Activated naive CD8-positive, alpha-beta T cell treated with anti-CD3 and anti-CD28 coated beads, Interleukin-2, amount 10 ng/mL, durations not matched to agents 7 days and 5 days (primary cell): ENCODE results near the gene HDHD5. TPM values are rescaled to one million over a fixed set of nuclear protein-coding genes. Genes with fewer than 3 reads are reported as not detected.

Experiments used
- ATAC-seq: fragments of 150-1000 bp; cut with Tn5 transposase; one replicate; pipeline ENCODE4 v1.10.0; 2021; ENCODE audit warnings: low read depth, moderate library complexity
- POLR2A ChIA-PET: fragments of 350-600 bp; sonication (Branson Sonifier 250); formaldehyde crosslinking; loops from one replicate; lab custom pipeline; 2021; ENCODE audit warnings: antibody characterized with exemption; lab: Charles Lee
- DNase-seq: peaks from one replicate; pipeline ENCODE4 v3.0.0; 2021
- H3K27ac Mint-ChIP-seq: one replicate; pipeline ENCODE4 v1.8.0; 2022; ENCODE audit warnings: mild to moderate bottlenecking, mixed read lengths
- H3K27me3 Mint-ChIP-seq: one replicate; pipeline ENCODE4 v1.8.0; 2022; ENCODE audit warnings: mild to moderate bottlenecking, moderate library complexity, mixed read lengths
- H3K36me3 Mint-ChIP-seq: one replicate; pipeline ENCODE4 v1.8.0; 2021; ENCODE audit warnings: mild to moderate bottlenecking, mixed read lengths
- H3K4me1 Mint-ChIP-seq: one replicate; pipeline ENCODE4 v1.8.0; 2021; ENCODE audit warnings: mixed read lengths
- H3K4me3 Mint-ChIP-seq: one replicate; pipeline ENCODE4 v1.8.0; 2022; ENCODE audit warnings: mild to moderate bottlenecking, moderate library complexity, mixed read lengths
- H3K9me3 Mint-ChIP-seq: one replicate; pipeline ENCODE4 v1.8.0; 2021; ENCODE audit warnings: mixed read lengths
- total RNA-seq, 2 experiments: library from RNA; stranded (reverse); gene quantifications; one replicate each; pipeline ENCODE4 v1.2.3, GENCODE V29; 2021

HDHD5 gene
- total RNA-seq, 2 experiments from 2014 or later: 33.7 to 34.7 TPM

- DNase-seq: no peak
- H3K36me3 Mint-ChIP-seq: peaks cover 13% of the 10 kb centered on the region
- no peaks in the 10 kb centered on the region for H3K9me3 Mint-ChIP-seq
- peaks cover 42% of the 10 kb centered on the region for H3K4me1 Mint-ChIP-seq
- peak overlapping the region; percentile 55 for H3K27ac Mint-ChIP-seq
- peaks cover 6% of the 10 kb centered on the region for H3K27me3 Mint-ChIP-seq
- no peak for ATAC-seq
- POLR2A ChIA-PET: no interaction called here
- H3K4me3 Mint-ChIP-seq: no peak overlapping the region
These were observed 44.7 kb downstream of the HDHD5 start for GRCh38 chr22:17114173-17114897.

GRCh38 chr22:17113600-17113999 lies 45.5 kb downstream of the HDHD5 start:
- peaks cover under 1% of the 10 kb centered on the region for H3K27me3 Mint-ChIP-seq
- DNase-seq (no peak), ATAC-seq (no peak)
- H3K4me1 Mint-ChIP-seq: peaks cover 36% of the 10 kb centered on the region
- H3K27ac Mint-ChIP-seq: no peak overlapping the region
- H3K9me3 Mint-ChIP-seq: no peaks in the 10 kb centered on the region
- peaks cover 14% of the 10 kb centered on the region for H3K36me3 Mint-ChIP-seq
- POLR2A ChIA-PET: no interaction called here
- no peak overlapping the region for H3K4me3 Mint-ChIP-seq

GRCh38 chr22:17112491-17113042 lies 46.5 kb downstream of the HDHD5 start:
- DNase-seq (no peak), ATAC-seq (no peak)
- H3K4me1 Mint-ChIP-seq: peaks cover 28% of the 10 kb centered on the region
- no peaks in the 10 kb centered on the region for H3K27me3 Mint-ChIP-seq
- no peak overlapping the region for H3K27ac Mint-ChIP-seq
- H3K9me3 Mint-ChIP-seq: no peaks in the 10 kb centered on the region
- H3K36me3 Mint-ChIP-seq: peaks cover 16% of the 10 kb centered on the region
- H3K4me3 Mint-ChIP-seq: no peak overlapping the region
- POLR2A ChIA-PET: no interaction called here

GRCh38 chr22:17110791-17111550 lies 48.1 kb downstream of the HDHD5 start:
- peaks cover 21% of the 10 kb centered on the region for H3K36me3 Mint-ChIP-seq
- H3K4me1 Mint-ChIP-seq: peaks cover 27% of the 10 kb centered on the region
- H3K9me3 Mint-ChIP-seq: no peaks in the 10 kb centered on the region
- ATAC-seq: no peak
- H3K27me3 Mint-ChIP-seq: no peaks in the 10 kb centered on the region
- no peak for DNase-seq
- peak overlapping the region; percentile 21 for H3K27ac Mint-ChIP-seq
- POLR2A ChIA-PET: interaction anchor here (0.7 to 2.2 kb wide), 4 partner anchors 9 to 73 kb away, joined by 3 to 11 read pairs (median 4); no protein-coding TSS in a partner anchor
- no peak overlapping the region for H3K4me3 Mint-ChIP-seq

GRCh38 chr22:17109976-17110375 lies 49.1 kb downstream of the HDHD5 start:
- POLR2A ChIA-PET: interaction anchor here (1.8 to 2.2 kb wide), 2 partner anchors 12 to 23 kb away, joined by 4 to 11 read pairs; no protein-coding TSS in a partner anchor
- Mint-ChIP-seq H3K4me1 (peaks cover 23% of the 10 kb centered on the region), H3K4me3 (no peak overlapping the region)

GRCh38 chr22:17109113-17109865 lies 49.8 kb downstream of the HDHD5 start:
- DNase-seq (no peak), ATAC-seq (no peak)
- Mint-ChIP-seq H3K27ac (no peak overlapping the region), H3K4me3 (no peak overlapping the region), H3K9me3 (no peaks in the 10 kb centered on the region), H3K36me3 (peaks cover 37% of the 10 kb centered on the region), H3K27me3 (no peaks in the 10 kb centered on the region), H3K4me1 (peaks cover 22% of the 10 kb centered on the region)
- POLR2A ChIA-PET: interaction anchor here (1.8 kb wide), 1 partner anchor 22 kb away, joined by 4 read pairs; no protein-coding TSS in a partner anchor

More at GRCh38 chr22:17109976-17110375, 49.1 kb downstream of the HDHD5 start:
- Mint-ChIP-seq H3K27ac (no peak overlapping the region), H3K36me3 (peaks cover 30% of the 10 kb centered on the region), H3K27me3 (no peaks in the 10 kb centered on the region), H3K9me3 (no peaks in the 10 kb centered on the region)
- DNase-seq: no peak
- no peak for ATAC-seq

GRCh38 chr22:17108256-17109112 lies 50.6 kb downstream of the HDHD5 start:
- Mint-ChIP-seq H3K27me3 (no peaks in the 10 kb centered on the region), H3K9me3 (no peaks in the 10 kb centered on the region), H3K36me3 (peaks cover 37% of the 10 kb centered on the region), H3K27ac (no peak overlapping the region), H3K4me3 (no peak overlapping the region), H3K4me1 (peaks cover 19% of the 10 kb centered on the region)
- POLR2A ChIA-PET: interaction anchor here (1.6 to 3.1 kb wide), 4 partner anchors 8 to 23 kb away, joined by 4 to 18 read pairs (median 9); no protein-coding TSS in a partner anchor
- ATAC-seq (no peak), DNase-seq (no peak)

- Mint-ChIP-seq H3K9me3 (no peaks in the 10 kb centered on the region), H3K27ac (peak overlapping the region; percentile 91), H3K36me3 (peaks cover 42% of the 10 kb centered on the region), H3K4me3 (peak overlapping the region; percentile 78), H3K27me3 (no peaks in the 10 kb centered on the region), H3K4me1 (peaks cover 19% of the 10 kb centered on the region)
- DNase-seq (no peak), ATAC-seq (no peak)
- POLR2A ChIA-PET: interaction anchor here (1.0 to 3.1 kb wide), 6 partner anchors 9 to 64 kb away, joined by 5 to 18 read pairs (median 6); no protein-coding TSS in a partner anchor
These were observed 51.6 kb downstream of the HDHD5 start for GRCh38 chr22:17107547-17107810.

GRCh38 chr22:17106785-17107546 lies 52.1 kb downstream of the HDHD5 start:
- Mint-ChIP-seq H3K4me1 (peaks cover 23% of the 10 kb centered on the region), H3K27me3 (no peaks in the 10 kb centered on the region), H3K27ac (peak overlapping the region; percentile 91), H3K4me3 (peak overlapping the region; percentile 78), H3K9me3 (no peaks in the 10 kb centered on the region), H3K36me3 (peaks cover 47% of the 10 kb centered on the region)
- DNase-seq (peak; percentile 63), ATAC-seq (peak; percentile 93)
- POLR2A ChIA-PET: interaction anchor here (0.8 to 3.1 kb wide), 8 partner anchors 9 to 112 kb away, joined by 3 to 18 read pairs (median 5); partner anchors contain the start of gene ADA2

- ATAC-seq (peak; percentile 57), DNase-seq (no peak)
- Mint-ChIP-seq H3K27me3 (no peaks in the 10 kb centered on the region), H3K9me3 (no peaks in the 10 kb centered on the region), H3K27ac (peak overlapping the region; percentile 91), H3K4me3 (peak overlapping the region; percentile 78), H3K36me3 (peaks cover 52% of the 10 kb centered on the region), H3K4me1 (peaks cover 26% of the 10 kb centered on the region)
- POLR2A ChIA-PET: interaction anchor here (0.8 to 3.1 kb wide), 8 partner anchors 9 to 113 kb away, joined by 3 to 18 read pairs (median 5); partner anchors contain the start of gene ADA2
These were observed 52.8 kb downstream of the HDHD5 start for GRCh38 chr22:17106161-17106784.
